ENCODE data around the gene CDK11A. TPM values are rescaled to one million over a fixed set of nuclear protein-coding genes. Genes with fewer than 3 reads are reported as not detected.

Gene CDK11A
- total and polyA plus RNA-seq, 2 experiments from 2014 or later, result 5.1 to 20.0 TPM

GRCh38 chr1:1672181-1672965 is 51.8 kb downstream of the CDK11A start:
- H3K36me3 ChIP-seq (ENCODE audit: low read depth), result no peaks in the 10 kb centered on the region; the same call in 1 of the 2 replicates
- TF ChIP-seq EZH2phosphoT487 (IDR thresholded peaks at IDR 0.05; ENCODE audit: insufficient read depth, low read depth) (no peak), EZH2 (IDR thresholded peaks at IDR 0.05; ENCODE audit: insufficient read depth, poor library complexity, severe bottlenecking) (no peak)
- H3K9ac ChIP-seq, result no peak overlapping the region
- WGBS, 2 experiments (ENCODE audit: low coverage in 1 of 2, low lambda C conversion rate in 2 of 2, missing lambda C conversion rate in 2 of 2), result 90 to 91% methylated on average over 25 of the region's 25 CpGs
- no peak overlapping the region for H3K27ac ChIP-seq
- no peak overlapping the region for H2AFZ ChIP-seq
- no peaks in the 10 kb centered on the region for H3K4me1 ChIP-seq (ENCODE audit: insufficient read depth)
- no peaks in the 10 kb centered on the region for H3K27me3 ChIP-seq (replicated peaks; ENCODE audit: insufficient read depth)
- in situ Hi-C loops (cut with MboI), result no loop called here
- no peaks in the 10 kb centered on the region for H3F3A ChIP-seq (ENCODE audit: insufficient read depth)
- peaks cover 1% of the 10 kb centered on the region; the same call in 1 of the 2 replicates for H3K79me2 ChIP-seq (ENCODE audit: insufficient read depth)
- DNase-seq, result no peak
- no peaks in the 10 kb centered on the region for H3K9me3 ChIP-seq (ENCODE audit: low read depth)
- no peak overlapping the region for H3K4me3 ChIP-seq
- no peaks in the 10 kb centered on the region for H4K20me1 ChIP-seq (ENCODE audit: insufficient read depth)
- no peak overlapping the region for H3K4me2 ChIP-seq (ENCODE audit: unreplicated experiment)
- no peaks in the 10 kb centered on the region for H3K9me2 ChIP-seq (ENCODE audit: insufficient read depth)

- Histone ChIP-seq H2AFZ (no peak overlapping the region), H3K27me3 (replicated peaks; ENCODE audit: insufficient read depth) (no peaks in the 10 kb centered on the region), H3K4me2 (ENCODE audit: unreplicated experiment) (no peak overlapping the region), H3K27ac (no peak overlapping the region), H3K79me2 (ENCODE audit: insufficient read depth) (no peaks in the 10 kb centered on the region), H3K4me3 (no peak overlapping the region), H3K9me2 (ENCODE audit: insufficient read depth) (no peaks in the 10 kb centered on the region), H4K20me1 (ENCODE audit: insufficient read depth) (no peaks in the 10 kb centered on the region), H3K36me3 (ENCODE audit: low read depth) (no peaks in the 10 kb centered on the region; the same call in 1 of the 2 replicates), H3K9me3 (ENCODE audit: low read depth) (no peaks in the 10 kb centered on the region), H3K4me1 (ENCODE audit: insufficient read depth) (no peaks in the 10 kb centered on the region), H3K9ac (no peak overlapping the region), H3F3A (ENCODE audit: insufficient read depth) (no peaks in the 10 kb centered on the region)
- TF ChIP-seq EZH2 (IDR thresholded peaks at IDR 0.05; ENCODE audit: insufficient read depth, poor library complexity, severe bottlenecking) (no peak), EZH2phosphoT487 (IDR thresholded peaks at IDR 0.05; ENCODE audit: insufficient read depth, low read depth) (no peak)
- in situ Hi-C loops (cut with MboI), result no loop called here
- WGBS, 2 experiments (ENCODE audit: low coverage in 1 of 2, low lambda C conversion rate in 2 of 2, missing lambda C conversion rate in 2 of 2), result 88% methylated on average over 27 of the region's 27 CpGs
- DNase-seq, result no peak
Measured at GRCh38 chr1:1671365-1672119, 52.6 kb downstream of the CDK11A start.

- in situ Hi-C loops (cut with MboI), result no loop called here
- no peaks in the 10 kb centered on the region for H4K20me1 ChIP-seq (ENCODE audit: insufficient read depth)
- no peak overlapping the region for H3K4me3 ChIP-seq
- no peaks in the 10 kb centered on the region for H3F3A ChIP-seq (ENCODE audit: insufficient read depth)
- TF ChIP-seq EZH2 (IDR thresholded peaks at IDR 0.05; ENCODE audit: insufficient read depth, poor library complexity, severe bottlenecking) (no peak), EZH2phosphoT487 (IDR thresholded peaks at IDR 0.05; ENCODE audit: insufficient read depth, low read depth) (no peak)
- H3K4me2 ChIP-seq (ENCODE audit: unreplicated experiment), result no peak overlapping the region
- H3K9me3 ChIP-seq (ENCODE audit: low read depth), result no peaks in the 10 kb centered on the region
- H3K4me1 ChIP-seq (ENCODE audit: insufficient read depth), result no peaks in the 10 kb centered on the region
- H3K79me2 ChIP-seq (ENCODE audit: insufficient read depth), result no peaks in the 10 kb centered on the region
- no peak overlapping the region for H3K9ac ChIP-seq
- no peaks in the 10 kb centered on the region for H3K9me2 ChIP-seq (ENCODE audit: insufficient read depth)
- no peaks in the 10 kb centered on the region for H3K27me3 ChIP-seq (replicated peaks; ENCODE audit: insufficient read depth)
- H3K27ac ChIP-seq, result no peak overlapping the region
- H2AFZ ChIP-seq, result no peak overlapping the region
- no peak for DNase-seq
- WGBS, 2 experiments (ENCODE audit: low coverage in 1 of 2, low lambda C conversion rate in 2 of 2, missing lambda C conversion rate in 2 of 2), result 96 to 97% methylated on average over 24 of the region's 24 CpGs
- H3K36me3 ChIP-seq (ENCODE audit: low read depth), result peaks cover 4% of the 10 kb centered on the region; the same call in 1 of the 2 replicates
Measured at GRCh38 chr1:1670866-1671265, 53.3 kb downstream of the CDK11A start.

- Histone ChIP-seq H3F3A (ENCODE audit: insufficient read depth) (no peaks in the 10 kb centered on the region), H3K4me2 (ENCODE audit: unreplicated experiment) (no peak overlapping the region), H3K4me1 (ENCODE audit: insufficient read depth) (no peaks in the 10 kb centered on the region), H3K36me3 (ENCODE audit: low read depth) (peaks cover 13% of the 10 kb centered on the region; the same call in 1 of the 2 replicates), H4K20me1 (ENCODE audit: insufficient read depth) (no peaks in the 10 kb centered on the region), H3K4me3 (no peak overlapping the region), H3K27me3 (replicated peaks; ENCODE audit: insufficient read depth) (no peaks in the 10 kb centered on the region), H2AFZ (no peak overlapping the region), H3K9me2 (ENCODE audit: insufficient read depth) (no peaks in the 10 kb centered on the region), H3K9ac (no peak overlapping the region), H3K27ac (no peak overlapping the region), H3K9me3 (ENCODE audit: low read depth) (no peaks in the 10 kb centered on the region), H3K79me2 (ENCODE audit: insufficient read depth) (no peaks in the 10 kb centered on the region)
- in situ Hi-C loops (cut with MboI), result no loop called here
- TF ChIP-seq EZH2phosphoT487 (IDR thresholded peaks at IDR 0.05; ENCODE audit: insufficient read depth, low read depth) (no peak), EZH2 (IDR thresholded peaks at IDR 0.05; ENCODE audit: insufficient read depth, poor library complexity, severe bottlenecking) (no peak)
- no peak for DNase-seq
- WGBS, 2 experiments (ENCODE audit: low coverage in 1 of 2, low lambda C conversion rate in 2 of 2, missing lambda C conversion rate in 2 of 2), result 92% methylated on average over 34 to 43 of the region's 43 CpGs
Measured at GRCh38 chr1:1669468-1670440, 54.4 kb downstream of the CDK11A start.
